A673 (cell line): ENCODE data around the gene GABARAP.
A peak's percentile ranks its signal among the peaks of the same experiment; 100 is the strongest.

ENCODE experiments used
- EZH2 ChIP-seq: fragments of 200-600 bp; sonication (generic); IDR thresholded peaks from 2 replicates; pipeline ENCODE4 v1.6.1; 2017; ENCODE audit warnings: borderline replicate concordance, low read depth, mild to moderate bottlenecking, mixed read lengths, antibody characterized with exemption, low read length; ENCODE audit not compliant: poor library complexity, severe bottlenecking
- TF ChIP-seq, protein P1 (sequence below): fragments of 300-800, 200-600 bp; sonication (generic); conservative IDR thresholded peaks from 2 replicates; pipeline ENCODE4 v1.5.1; 2017; ENCODE audit warnings: low read depth, mild to moderate bottlenecking, antibody characterized with exemption, low read length, moderate library complexity, mixed read lengths

- TF ChIP-seq EZH2 = no peak
- TF ChIP-seq, protein P1, sequence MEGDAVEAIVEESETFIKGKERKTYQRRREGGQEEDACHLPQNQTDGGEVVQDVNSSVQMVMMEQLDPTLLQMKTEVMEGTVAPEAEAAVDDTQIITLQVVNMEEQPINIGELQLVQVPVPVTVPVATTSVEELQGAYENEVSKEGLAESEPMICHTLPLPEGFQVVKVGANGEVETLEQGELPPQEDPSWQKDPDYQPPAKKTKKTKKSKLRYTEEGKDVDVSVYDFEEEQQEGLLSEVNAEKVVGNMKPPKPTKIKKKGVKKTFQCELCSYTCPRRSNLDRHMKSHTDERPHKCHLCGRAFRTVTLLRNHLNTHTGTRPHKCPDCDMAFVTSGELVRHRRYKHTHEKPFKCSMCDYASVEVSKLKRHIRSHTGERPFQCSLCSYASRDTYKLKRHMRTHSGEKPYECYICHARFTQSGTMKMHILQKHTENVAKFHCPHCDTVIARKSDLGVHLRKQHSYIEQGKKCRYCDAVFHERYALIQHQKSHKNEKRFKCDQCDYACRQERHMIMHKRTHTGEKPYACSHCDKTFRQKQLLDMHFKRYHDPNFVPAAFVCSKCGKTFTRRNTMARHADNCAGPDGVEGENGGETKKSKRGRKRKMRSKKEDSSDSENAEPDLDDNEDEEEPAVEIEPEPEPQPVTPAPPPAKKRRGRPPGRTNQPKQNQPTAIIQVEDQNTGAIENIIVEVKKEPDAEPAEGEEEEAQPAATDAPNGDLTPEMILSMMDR = peak; percentile 94
Observed at GRCh38 chr17:7280519-7281073, 38.3 kb upstream of the GABARAP start.
